GM23338 (cell line): ENCODE results near the gene SIRPB2. TPM values are rescaled to one million over a fixed set of nuclear protein-coding genes. Genes with fewer than 3 reads are reported as not detected.

Source experiments
- polyA plus RNA-seq: library from polyadenylated mRNA; unstranded; fragments of >200 nt; fragmentation: Nextera tagmentation; extraction: Ambion mirVana; gene quantifications from 2 replicates; pipeline ENCODE4 v1.2.1, GENCODE V29; 2016
- small RNA-seq: library from RNA; depleted of rRNA; stranded (forward); fragments of <200 nt; gene quantifications from one replicate; pipeline ENCODE3, GENCODE V24; 2014; ENCODE audit warnings: low replicate concordance
- total RNA-seq: library from RNA; depleted of rRNA; stranded (reverse); fragments of >200 nt; shearing (Covaris generic); gene quantifications from 2 replicates; pipeline ENCODE4 v1.2.3, GENCODE V29; 2014; rRNA removed

The SIRPB2 gene
- total and polyA plus RNA-seq, 2 experiments from 2014 or later = 0.29 TPM; not detected in 1

Small RNAs within 50 kb of the gene (small RNA-seq; reads per million reads assigned to genes)
- gene RNU6-917P = not detected

Other genes with a start within 250 kb of the SIRPB2 start
- gene SNPH, start 225.1 kb downstream of the SIRPB2 start, total RNA-seq = 3.5 and 5.8 TPM in 2 replicates
- gene SNPH, start 225.1 kb downstream of the SIRPB2 start, polyA plus RNA-seq = 1.3 and 1.5 TPM in 2 replicates
- 4.6 and 5.3 TPM in 2 replicates for gene SDCBP2, start 162.3 kb downstream of the SIRPB2 start, total RNA-seq
- gene SDCBP2, start 162.3 kb downstream of the SIRPB2 start, polyA plus RNA-seq = 2.9 and 3.2 TPM in 2 replicates
- gene FKBP1A, start 98.4 kb downstream of the SIRPB2 start, total RNA-seq = 159 and 171 TPM in 2 replicates
- gene FKBP1A, start 98.4 kb downstream of the SIRPB2 start, polyA plus RNA-seq = 324 and 350 TPM in 2 replicates
- 48.9 and 52.6 TPM in 2 replicates for gene NSFL1C, start 24.6 kb downstream of the SIRPB2 start, total RNA-seq
- 84.9 and 92.2 TPM in 2 replicates for gene NSFL1C, start 24.6 kb downstream of the SIRPB2 start, polyA plus RNA-seq
- gene SIRPD, start 66.3 kb upstream of the SIRPB2 start, total RNA-seq = not detected in 2 replicates
- not detected in 2 replicates for gene SIRPD, start 66.3 kb upstream of the SIRPB2 start, polyA plus RNA-seq
- gene SIRPB1, start 128.6 kb upstream of the SIRPB2 start, total RNA-seq = not detected in 2 replicates
- gene SIRPB1, start 128.6 kb upstream of the SIRPB2 start, polyA plus RNA-seq = not detected in 2 replicates
- not detected in 2 replicates for gene SIRPG, start 166.4 kb upstream of the SIRPB2 start, total RNA-seq
- not detected in 2 replicates for gene SIRPG, start 166.4 kb upstream of the SIRPB2 start, polyA plus RNA-seq